ENCODE measurements around the gene OSBPL3.
"Not testable (repeated sequence)": the region's sequence is repeated elsewhere in the genome, so short reads cannot be mapped to it uniquely, and the experiment has no call there.

Gene OSBPL3

GRCh38 chr7:24917510-24918239 is 62.3 kb downstream of the OSBPL3 start:
- DNase-seq = no peak

DNA sequence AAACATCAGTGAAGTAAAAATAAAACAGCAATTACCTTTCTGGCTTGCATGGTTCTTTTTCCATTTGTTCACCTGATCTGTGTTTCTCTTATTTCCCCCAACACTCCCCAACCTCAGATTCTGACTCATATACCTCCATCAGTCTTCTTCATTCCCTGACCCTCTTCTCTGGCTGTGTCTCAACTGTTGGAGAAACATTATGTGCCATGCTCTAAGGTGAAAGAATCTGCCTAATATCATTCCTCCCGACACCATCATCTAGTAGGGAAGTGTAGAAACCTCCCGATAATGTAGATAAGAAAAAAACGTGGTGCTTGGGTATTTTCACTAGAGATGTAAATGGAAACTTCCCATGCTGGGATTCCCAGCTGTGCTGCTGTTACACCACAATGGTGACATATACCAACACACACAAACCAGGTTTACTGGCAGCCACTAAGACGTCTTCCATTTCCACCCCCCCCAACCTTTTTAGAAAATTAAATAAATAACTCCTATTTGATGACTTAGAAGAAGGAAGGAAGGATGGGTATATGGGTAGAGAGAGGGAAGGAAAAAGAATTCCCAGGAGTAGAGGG is 63.4 kb downstream of the OSBPL3 start:
- no peak for DNase-seq

GRCh38 chr7:24914465-24914859 is 65.5 kb downstream of the OSBPL3 start:
- DNase-seq = no peak

- DNase-seq = no peak
These were observed 66.0 kb downstream of the OSBPL3 start for GRCh38 chr7:24913801-24914464.

DNA sequence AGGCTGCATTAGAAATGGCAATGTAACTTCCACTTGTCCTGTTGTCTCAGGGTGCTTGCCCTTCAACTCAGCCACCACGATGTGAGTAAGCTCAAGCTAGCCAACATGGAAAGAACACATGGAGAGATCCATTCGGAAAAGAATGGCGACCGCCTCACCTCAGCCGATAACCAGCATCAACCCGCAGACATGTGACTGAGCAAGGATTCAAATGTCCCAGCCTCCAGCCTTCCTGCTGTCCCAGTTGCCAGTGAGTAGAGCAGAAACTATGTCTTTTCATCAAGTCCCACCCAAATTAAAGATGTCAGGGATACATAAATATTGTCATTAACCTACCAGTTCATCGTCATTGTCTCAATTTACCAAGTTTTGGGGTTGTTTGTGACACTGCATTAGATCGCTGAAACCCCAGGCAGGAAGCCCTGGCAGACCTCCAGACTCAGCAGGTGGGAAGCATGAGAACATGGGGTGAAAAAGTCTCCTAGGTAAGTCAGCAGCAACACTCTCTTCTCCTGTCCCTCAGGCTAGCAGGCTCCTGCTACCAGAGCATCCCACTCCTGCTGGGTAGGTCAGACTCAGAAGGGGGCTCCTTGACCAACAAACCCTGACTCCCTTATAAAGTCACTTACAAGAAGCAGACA is 67.0 kb downstream of the OSBPL3 start:
- DNase-seq = no peak

DNA sequence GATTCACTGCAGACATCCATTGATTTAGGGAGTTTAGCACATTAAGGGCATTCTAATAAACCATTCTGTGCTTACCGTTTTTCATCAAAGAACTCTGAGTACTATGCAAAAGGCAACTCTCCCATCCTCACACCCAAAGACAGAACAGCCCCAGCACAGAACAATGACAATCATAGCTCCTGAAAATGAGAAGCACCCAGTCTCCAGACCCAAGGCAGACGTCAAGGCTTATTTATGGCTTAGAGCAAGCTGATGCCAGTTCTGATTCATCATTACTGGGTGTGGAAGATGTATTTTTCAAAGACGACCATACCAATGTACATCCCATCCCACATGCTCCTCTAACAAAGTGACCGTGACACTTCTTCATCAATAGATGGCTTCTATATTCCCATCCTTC is 67.6 kb downstream of the OSBPL3 start:
- no peak for DNase-seq

DNA sequence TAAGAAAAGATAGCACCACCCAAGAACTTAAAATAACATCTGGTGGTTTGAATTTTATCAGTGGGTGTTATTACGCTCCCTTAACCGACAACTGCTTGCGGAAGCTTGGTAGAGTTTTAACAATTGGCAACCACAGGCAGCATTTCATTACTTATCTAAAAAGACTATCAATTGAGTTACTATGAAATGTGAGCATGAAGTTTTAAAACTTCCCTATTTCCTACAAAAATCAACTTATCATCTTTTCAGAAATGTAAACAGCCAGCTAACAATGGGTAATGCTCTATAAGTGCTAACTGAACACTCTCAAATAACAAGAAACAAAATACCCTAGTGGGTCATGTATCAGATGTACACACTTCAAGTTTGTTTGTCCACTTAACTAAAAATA is 68.8 kb downstream of the OSBPL3 start:
- DNase-seq = no peak

DNA sequence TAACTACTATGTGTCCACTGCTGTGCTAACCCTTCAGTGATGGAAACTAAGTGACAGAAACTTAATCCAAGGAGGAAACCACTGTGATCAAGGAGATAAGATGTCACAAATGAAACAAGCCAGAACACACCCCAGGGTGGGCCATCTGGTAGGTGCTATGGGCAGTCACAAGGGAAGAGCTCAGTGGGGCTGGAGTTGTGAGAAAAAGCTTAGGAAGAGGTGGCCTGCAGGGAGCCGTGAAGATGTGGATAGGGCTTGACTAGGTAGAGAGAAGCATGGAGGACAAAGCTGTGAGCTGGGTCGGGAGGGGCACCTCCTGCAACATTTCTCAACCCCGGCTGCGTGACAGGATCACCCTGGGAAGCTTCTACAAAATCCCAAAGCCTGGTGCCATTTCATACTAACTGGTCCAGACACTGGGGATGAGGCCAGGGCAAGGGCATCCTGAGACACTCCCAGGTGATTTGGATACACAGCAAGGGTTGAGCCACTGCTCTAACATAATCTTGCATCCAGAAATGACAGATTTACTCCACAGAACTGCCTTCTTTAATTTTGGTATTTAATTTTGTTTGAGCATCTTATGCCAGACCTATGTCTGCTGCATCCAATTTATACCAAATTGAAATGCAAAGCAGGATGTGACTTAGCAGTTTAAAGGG is 69.3 kb downstream of the OSBPL3 start:
- no peak for DNase-seq

- DNase-seq = no peak
These were observed 71.3 kb downstream of the OSBPL3 start for GRCh38 chr7:24908727-24909126.

- no peak for DNase-seq
These were observed 71.8 kb downstream of the OSBPL3 start for GRCh38 chr7:24908166-24908565.

- DNase-seq = no peak
These were observed 72.6 kb downstream of the OSBPL3 start for GRCh38 chr7:24907311-24907886.

DNA sequence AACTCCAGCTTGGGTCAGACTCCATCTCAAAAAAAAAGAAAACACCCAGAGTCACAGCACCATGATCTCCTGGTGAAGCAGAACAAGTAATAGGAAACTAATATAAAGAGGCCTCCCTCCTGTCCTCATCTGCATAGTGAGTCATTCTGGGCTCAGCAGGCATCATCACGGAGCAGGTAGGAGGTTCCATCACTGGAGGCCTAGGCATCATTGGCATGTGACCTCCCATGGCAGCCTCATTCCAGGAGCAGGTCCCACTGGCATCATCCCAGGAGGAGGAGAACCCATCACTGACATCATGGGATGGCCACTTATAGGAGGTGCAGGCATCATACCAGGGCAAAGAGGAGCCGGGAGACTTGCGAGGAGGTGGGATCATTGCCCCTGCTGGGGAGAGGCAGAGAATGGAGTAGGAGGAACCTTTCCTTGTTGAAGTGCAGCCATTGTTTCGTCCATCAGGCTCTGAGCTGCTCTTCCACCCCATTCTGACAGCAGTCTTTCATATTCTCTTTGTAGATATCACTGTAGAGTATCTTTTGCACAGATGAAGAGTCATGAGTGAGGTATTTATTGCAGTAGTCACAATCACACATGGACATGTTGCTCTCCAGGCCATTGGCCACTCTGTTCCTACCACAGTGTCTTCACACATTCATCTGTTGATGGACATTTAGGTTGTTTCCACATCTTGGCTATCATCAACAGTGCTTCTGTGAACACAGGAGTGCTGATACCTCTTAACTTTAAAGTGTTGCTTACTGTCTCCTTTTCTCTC is 73.8 kb downstream of the OSBPL3 start:
- DNase-seq = no peak

- not testable (repeated sequence) for DNase-seq
These were observed 76.0 kb downstream of the OSBPL3 start for GRCh38 chr7:24903992-24904391.

- DNase-seq = no peak
These were observed 76.4 kb downstream of the OSBPL3 start for GRCh38 chr7:24903559-24903958.

DNA sequence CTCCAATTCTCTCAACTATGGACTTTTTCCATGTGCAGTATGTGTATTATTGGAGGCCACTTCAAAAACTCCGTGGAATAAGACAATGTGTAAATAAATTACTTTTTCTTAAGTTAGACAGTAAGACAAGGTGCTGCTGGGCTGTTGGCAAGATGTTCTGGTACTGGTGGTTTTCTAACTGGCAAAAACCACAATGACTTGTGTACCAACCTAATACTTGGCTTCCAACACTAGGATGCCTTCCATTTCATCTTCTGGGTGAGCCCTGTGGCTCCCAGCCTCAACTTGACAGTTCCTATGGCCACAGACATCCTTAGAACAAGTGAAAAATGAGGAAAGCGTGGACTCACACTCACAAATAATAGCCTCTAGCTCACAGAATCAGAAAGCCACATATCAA is 77.0 kb downstream of the OSBPL3 start:
- no peak for DNase-seq

GRCh38 chr7:24902276-24902675 is 77.7 kb downstream of the OSBPL3 start:
- DNase-seq = no peak

DNA sequence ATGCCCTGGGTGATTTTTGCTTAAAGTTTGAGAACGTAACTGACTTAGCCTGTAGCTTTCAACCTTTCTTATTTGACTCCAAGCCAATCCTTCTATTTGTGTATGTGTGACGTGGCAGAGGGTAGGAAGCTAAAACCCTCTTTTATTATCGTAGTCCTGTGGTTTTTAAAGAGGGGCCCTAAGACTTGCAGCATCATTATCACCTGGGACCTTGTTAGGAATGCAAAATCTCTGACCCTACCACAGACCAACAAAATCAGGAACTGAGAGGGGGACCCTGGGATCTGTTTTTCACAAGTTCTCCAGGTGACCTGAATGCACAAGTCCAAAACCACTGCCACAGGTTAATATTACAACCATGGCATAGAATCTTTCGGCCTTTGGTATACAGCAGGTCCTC is 80.1 kb downstream of the OSBPL3 start:
- no peak for DNase-seq

DNA sequence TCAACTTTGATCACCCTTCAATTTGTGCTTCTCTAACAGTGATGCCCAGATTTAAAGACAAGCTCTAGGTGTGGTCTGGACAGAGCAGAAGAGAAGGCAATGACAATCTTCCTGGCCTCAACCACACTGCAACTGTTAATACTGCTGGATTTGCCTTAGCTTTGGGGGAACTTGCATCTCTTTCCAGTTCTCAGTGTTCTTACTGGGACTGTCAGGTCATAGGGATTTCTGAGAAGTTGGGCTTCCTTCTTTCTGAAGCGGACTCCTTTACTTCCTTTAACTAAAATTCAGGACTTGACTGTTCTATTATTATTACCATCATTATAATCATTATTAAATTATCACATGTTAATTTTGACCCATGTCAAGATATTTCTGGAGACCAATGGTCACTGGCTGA is 80.8 kb downstream of the OSBPL3 start:
- no peak for DNase-seq

- no peak for DNase-seq
These were observed 81.3 kb downstream of the OSBPL3 start for GRCh38 chr7:24898691-24899090.

DNA sequence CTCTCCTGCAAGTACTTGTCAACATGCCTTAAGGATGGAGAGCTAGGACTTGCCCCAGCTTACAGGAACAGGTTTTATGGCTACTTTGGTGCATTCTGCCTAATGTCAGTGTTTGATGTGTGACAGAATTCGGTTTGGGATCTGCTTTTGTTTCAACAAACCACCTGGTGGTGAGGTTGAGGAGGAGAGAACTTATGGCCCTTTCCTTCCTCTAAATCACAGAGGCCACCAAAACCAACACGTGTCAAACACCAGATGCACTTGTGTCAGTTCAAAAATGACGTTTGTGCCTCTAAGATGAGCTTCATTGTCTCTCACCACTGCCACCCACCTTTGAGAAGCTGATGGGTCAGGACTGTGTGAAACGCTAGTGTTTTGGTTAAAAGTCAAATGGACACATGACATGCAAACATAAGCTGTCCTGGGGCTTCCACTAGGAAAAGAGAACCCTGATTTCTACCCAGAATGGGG is 83.9 kb downstream of the OSBPL3 start:
- no peak for DNase-seq

DNA sequence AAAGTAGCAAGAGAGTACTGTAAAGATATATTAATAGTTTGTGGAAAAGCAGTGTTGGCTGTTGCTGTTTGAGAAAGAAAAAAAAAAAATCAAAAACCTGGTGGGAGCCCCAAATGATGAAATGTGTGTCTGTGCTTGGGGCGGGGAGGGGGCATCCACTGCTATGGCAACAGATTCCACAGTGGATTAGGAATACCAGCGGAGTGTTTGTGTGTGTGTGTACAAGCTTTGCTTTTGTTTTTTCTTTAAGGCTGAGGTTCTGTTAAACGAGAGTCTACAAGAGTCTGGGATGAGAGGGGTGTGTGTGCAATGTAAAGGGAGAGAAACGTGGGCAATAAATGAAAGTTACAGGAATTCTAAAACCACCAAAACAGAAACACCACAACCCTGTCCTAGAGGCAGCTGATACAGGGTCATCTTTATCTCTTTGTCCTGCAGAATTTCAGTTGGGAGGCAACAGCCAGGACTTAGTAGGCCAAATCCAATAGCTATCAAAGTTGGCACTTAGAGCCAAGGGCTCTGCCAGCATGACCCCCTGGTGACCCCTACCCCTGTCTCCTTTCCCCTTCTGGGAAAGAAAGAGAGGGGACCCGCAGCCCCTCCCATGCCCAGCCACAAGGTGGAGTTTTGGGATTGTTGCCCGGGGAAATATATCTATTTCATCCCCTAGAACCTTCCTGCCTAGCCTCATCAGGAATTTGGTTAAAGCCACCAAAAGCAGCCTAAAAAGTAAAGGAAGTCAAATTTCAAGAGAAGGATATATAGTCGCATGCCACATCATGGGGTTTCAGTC is 85.4 kb downstream of the OSBPL3 start:
- no peak for DNase-seq
